ENCODE measurements around the gene ADCY10.

- no peak for TF ChIP-seq CTCF (IDR thresholded peaks at IDR 0.05)
- TF ChIP-seq EZH2 (IDR thresholded peaks at IDR 0.05), result no peak
Observed at GRCh38 chr1:167805041-167805556, 108.8 kb downstream of the ADCY10 start.
